DND-41 (cell line): ENCODE data around the gene TMEM250.

Source experiments
- ATAC-seq: fragments of 200-7000 bp; cut with Tn5 transposase; 3 replicates; pipeline ENCODE4 v1.9.1; 2021; ENCODE audit warnings: low read depth; ENCODE audit not compliant: insufficient read depth
- DNase-seq: peaks from one replicate; pipeline ENCODE4 v3.0.0-alpha.2; 2020
- H2AFZ ChIP-seq: 2 replicates; pipeline ENCODE4 v1.6.0; 2012; ENCODE audit warnings: low read depth, low read length
- H3K27ac ChIP-seq: 2 replicates; pipeline ENCODE4 v1.5.1; 2012; ENCODE audit warnings: low read length, inconsistent platforms
- H3K27me3 ChIP-seq: fragments of 200-600 bp; sonication (generic); 2 replicates; pipeline ENCODE4 v1.6.0; 2012; ENCODE audit warnings: low read length, mild to moderate bottlenecking, inconsistent platforms; ENCODE audit not compliant: insufficient read depth, poor library complexity
- H3K36me3 ChIP-seq: 2 replicates; pipeline ENCODE4 v1.5.1; 2012; ENCODE audit warnings: low read length, inconsistent platforms; ENCODE audit not compliant: insufficient read depth
- H3K4me1 ChIP-seq: 2 replicates; pipeline ENCODE4 v1.5.1; 2012; ENCODE audit warnings: mild to moderate bottlenecking, low read length; ENCODE audit not compliant: insufficient read depth
- H3K4me2 ChIP-seq: 2 replicates; pipeline ENCODE4 v1.6.0; 2012; ENCODE audit warnings: mild to moderate bottlenecking, moderate library complexity, low read length, inconsistent platforms; ENCODE audit not compliant: insufficient read depth
- H3K4me3 ChIP-seq, 2 experiments: fragments of 200-600 bp in 1 of 2; shearing (Covaris generic) in 1 of 2; 2 replicates each; pipeline ENCODE4 v1.5.1; 2012 to 2016; ENCODE audit warnings: inconsistent platforms in 2 of 2, low read length in 2 of 2, mild to moderate bottlenecking in 2 of 2, low read depth in 1 of 2, moderate library complexity in 1 of 2
- H3K79me2 ChIP-seq: 2 replicates; pipeline ENCODE4 v1.6.0; 2012; ENCODE audit warnings: low read length, inconsistent platforms; ENCODE audit not compliant: insufficient read depth
- H3K9ac ChIP-seq: 2 replicates; pipeline ENCODE4 v1.6.0; 2012; ENCODE audit warnings: low read depth, mild to moderate bottlenecking, inconsistent platforms, low read length, moderate library complexity
- H3K9me3 ChIP-seq: 2 replicates; pipeline ENCODE4 v1.5.1; 2012; ENCODE audit warnings: low read length, moderate library complexity, mild to moderate bottlenecking, inconsistent platforms; ENCODE audit not compliant: insufficient read depth, severe bottlenecking
- H4K20me1 ChIP-seq: 2 replicates; pipeline ENCODE4 v1.6.0; 2012; ENCODE audit warnings: low read length; ENCODE audit not compliant: insufficient read depth
- EZH2 ChIP-seq: IDR thresholded peaks from 3 replicates; pipeline ENCODE4 v1.6.1; 2012; ENCODE audit warnings: borderline replicate concordance, low read depth, mild to moderate bottlenecking, moderate library complexity, low read length, inconsistent platforms; ENCODE audit not compliant: severe bottlenecking
- TF ChIP-seq, protein P1 (sequence below): IDR thresholded peaks from 2 replicates; pipeline ENCODE4 v1.5.1; 2012; ENCODE audit warnings: borderline replicate concordance, low read length, moderate library complexity, mild to moderate bottlenecking; ENCODE audit not compliant: poor library complexity, severe bottlenecking; ENCODE audit errors: extremely low read depth

The TMEM250 gene

DNA sequence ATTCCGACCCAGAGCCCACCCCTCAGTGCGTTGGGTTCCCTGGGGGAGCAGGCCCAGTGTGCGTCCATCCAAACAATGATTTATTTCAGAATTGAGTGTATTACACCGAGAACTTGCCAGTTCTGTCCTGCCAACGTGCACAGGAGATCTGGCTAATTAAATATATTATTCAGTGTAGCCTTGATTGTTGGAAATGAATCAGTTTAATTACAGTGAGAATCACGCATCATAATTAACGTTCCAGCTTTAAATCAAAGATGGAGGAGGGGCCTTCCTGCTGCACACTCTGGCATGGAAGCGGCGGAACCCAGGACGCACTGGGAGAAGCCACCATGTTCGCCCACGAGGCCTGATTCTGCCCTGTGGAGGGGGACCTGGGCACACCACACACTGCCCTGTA, 30.7 kb upstream of the TMEM250 start:
- Histone ChIP-seq H3K9me3 (no peaks in the 10 kb centered on the region), H3K79me2 (no peaks in the 10 kb centered on the region), H3K4me1 (no peaks in the 10 kb centered on the region), H3K27ac (no peak overlapping the region), H4K20me1 (no peaks in the 10 kb centered on the region), H3K9ac (no peak overlapping the region), H3K4me3 (no peak overlapping the region), H3K27me3 (no peaks in the 10 kb centered on the region), H3K4me2 (no peak overlapping the region), H3K36me3 (no peaks in the 10 kb centered on the region), H2AFZ (no peak overlapping the region)
- no peak for ATAC-seq
- TF ChIP-seq EZH2, result no peak
- TF ChIP-seq, protein P1, sequence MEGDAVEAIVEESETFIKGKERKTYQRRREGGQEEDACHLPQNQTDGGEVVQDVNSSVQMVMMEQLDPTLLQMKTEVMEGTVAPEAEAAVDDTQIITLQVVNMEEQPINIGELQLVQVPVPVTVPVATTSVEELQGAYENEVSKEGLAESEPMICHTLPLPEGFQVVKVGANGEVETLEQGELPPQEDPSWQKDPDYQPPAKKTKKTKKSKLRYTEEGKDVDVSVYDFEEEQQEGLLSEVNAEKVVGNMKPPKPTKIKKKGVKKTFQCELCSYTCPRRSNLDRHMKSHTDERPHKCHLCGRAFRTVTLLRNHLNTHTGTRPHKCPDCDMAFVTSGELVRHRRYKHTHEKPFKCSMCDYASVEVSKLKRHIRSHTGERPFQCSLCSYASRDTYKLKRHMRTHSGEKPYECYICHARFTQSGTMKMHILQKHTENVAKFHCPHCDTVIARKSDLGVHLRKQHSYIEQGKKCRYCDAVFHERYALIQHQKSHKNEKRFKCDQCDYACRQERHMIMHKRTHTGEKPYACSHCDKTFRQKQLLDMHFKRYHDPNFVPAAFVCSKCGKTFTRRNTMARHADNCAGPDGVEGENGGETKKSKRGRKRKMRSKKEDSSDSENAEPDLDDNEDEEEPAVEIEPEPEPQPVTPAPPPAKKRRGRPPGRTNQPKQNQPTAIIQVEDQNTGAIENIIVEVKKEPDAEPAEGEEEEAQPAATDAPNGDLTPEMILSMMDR, result no peak
- no peak for DNase-seq

DNA sequence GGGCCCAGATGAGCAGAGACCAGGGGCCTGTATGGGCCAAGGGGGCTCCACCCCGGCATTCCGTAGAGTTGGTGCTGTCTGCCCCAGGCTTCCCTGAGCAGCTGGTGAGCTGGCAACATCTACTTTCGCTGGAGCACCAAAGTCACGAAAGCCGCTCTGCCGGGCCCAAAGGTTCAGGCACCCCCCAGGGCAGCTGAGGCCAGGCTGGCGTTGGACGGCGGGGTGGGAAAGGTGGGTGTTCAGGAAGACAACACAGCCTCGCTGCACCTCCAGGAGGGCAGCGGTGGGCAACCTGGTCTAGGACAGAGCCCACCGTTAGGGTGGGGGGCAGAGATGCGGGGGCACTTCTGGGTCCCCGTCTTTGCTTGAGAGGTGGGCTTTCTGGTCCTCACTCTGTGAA, 30.1 kb upstream of the TMEM250 start:
- Histone ChIP-seq H3K79me2 (no peaks in the 10 kb centered on the region), H3K4me2 (no peak overlapping the region), H3K27ac (no peak overlapping the region), H3K4me3 (no peak overlapping the region), H3K36me3 (no peaks in the 10 kb centered on the region), H3K27me3 (no peaks in the 10 kb centered on the region), H3K9me3 (no peaks in the 10 kb centered on the region), H3K4me1 (no peaks in the 10 kb centered on the region), H2AFZ (no peak overlapping the region), H3K9ac (no peak overlapping the region), H4K20me1 (no peaks in the 10 kb centered on the region)
- ATAC-seq (no peak), DNase-seq (no peak)
- TF ChIP-seq, protein P1, result no peak
- TF ChIP-seq EZH2, result no peak

DNA sequence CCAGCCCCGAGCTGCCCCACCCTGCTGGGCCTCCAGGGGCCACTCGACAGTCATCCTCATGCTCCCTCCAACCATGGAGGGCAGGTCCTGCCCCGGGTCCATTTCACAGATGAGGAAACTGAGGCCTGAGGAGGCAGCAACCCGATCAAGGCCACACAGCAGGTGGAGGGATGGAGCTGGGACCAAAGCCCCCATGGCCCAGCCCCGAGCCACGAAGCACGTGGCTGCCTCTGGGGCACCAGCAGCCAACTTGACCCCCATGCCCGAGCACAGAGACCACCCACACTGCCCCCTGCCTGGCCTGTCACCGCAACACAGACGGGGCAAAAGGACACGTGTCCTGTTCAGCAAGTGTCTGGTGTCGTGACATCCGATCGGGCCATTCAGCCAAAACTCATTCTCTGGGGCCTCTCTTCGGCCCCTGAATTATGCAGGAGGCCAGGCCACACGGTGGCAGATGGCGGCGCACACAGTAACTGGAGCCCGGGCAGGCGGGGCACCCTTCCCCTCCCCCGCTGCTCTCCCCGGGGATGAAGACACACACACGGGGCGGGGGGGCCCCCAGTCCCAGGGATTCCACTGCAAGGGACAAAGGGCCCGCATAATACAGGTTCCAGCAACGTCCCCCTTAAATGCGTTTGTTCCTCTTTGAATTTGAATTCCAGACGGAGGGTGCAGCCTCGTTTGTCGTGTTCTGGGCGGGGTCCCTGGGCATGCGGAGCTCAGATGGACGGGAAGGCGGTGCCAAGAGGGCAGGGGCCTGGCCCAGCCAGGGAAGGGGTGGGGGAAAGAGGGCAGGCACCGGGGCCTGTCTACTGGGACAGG, 29.4 kb upstream of the TMEM250 start:
- Histone ChIP-seq H3K36me3 (no peaks in the 10 kb centered on the region), H3K4me2 (no peak overlapping the region), H3K4me1 (no peaks in the 10 kb centered on the region), H3K27me3 (no peaks in the 10 kb centered on the region), H3K9me3 (no peaks in the 10 kb centered on the region), H2AFZ (no peak overlapping the region), H3K9ac (no peak overlapping the region), H3K4me3 (no peak overlapping the region), H3K27ac (no peak overlapping the region), H4K20me1 (no peaks in the 10 kb centered on the region), H3K79me2 (no peaks in the 10 kb centered on the region)
- TF ChIP-seq, protein P1, result no peak
- TF ChIP-seq EZH2, result no peak
- no peak for ATAC-seq
- no peak for DNase-seq
